Panc1 (cell line): Measurements from ENCODE around the gene ETV4. TPM values are rescaled to one million over a fixed set of nuclear protein-coding genes. Genes with fewer than 3 reads are reported as not detected.

Experiments used
- ATAC-seq: fragments of 200-7000 bp; cut with Tn5 transposase; 2 replicates; pipeline ENCODE4 v1.9.1; 2020; ENCODE audit warnings: mild to moderate bottlenecking, moderate library complexity
- BruUV-seq: library from RNA; stranded (reverse); fragments of 400-500 nt; replicated peaks from 2 replicates; lab custom pipeline; 2021; lab: Mats Ljungman, UMichigan
- CTCF ChIA-PET: fragments of 300-600 bp; sonication (Branson Sonifier 250); formaldehyde crosslinking; loops from one replicate; lab custom pipeline; 2022; ENCODE audit warnings: antibody characterized with exemption; lab: Charles Lee
- POLR2A ChIA-PET: fragments of 300-600 bp; sonication (Branson Sonifier 250); formaldehyde crosslinking; loops from one replicate; lab custom pipeline; 2022; ENCODE audit warnings: antibody characterized with exemption; lab: Charles Lee
- DNase-seq: peaks from one replicate; pipeline ENCODE4 v3.0.0-alpha.2; 2010; ENCODE audit warnings: low read depth, low spot score
- H3K27ac ChIP-seq: 2 replicates; pipeline ENCODE4 v1.5.1; 2011; ENCODE audit warnings: mild to moderate bottlenecking, low read length, inconsistent platforms
- H3K27me3 ChIP-seq: fragments of 200-500 bp; sonication (Bioruptor generic); 2 replicates; pipeline ENCODE4 v1.6.0; 2014; ENCODE audit warnings: low read length, inconsistent platforms; ENCODE audit not compliant: control insufficient read depth, insufficient read depth
- H3K36me3 ChIP-seq: fragments of 200-500 bp; sonication (Bioruptor generic); 2 replicates; pipeline ENCODE4 v1.5.1; 2014; ENCODE audit warnings: inconsistent platforms, mild to moderate bottlenecking, low read length, moderate library complexity; ENCODE audit not compliant: control insufficient read depth, insufficient read depth
- H3K4me1 ChIP-seq: 2 replicates; pipeline ENCODE4 v1.5.1; 2011; ENCODE audit warnings: inconsistent platforms, mild to moderate bottlenecking, low read length, moderate library complexity; ENCODE audit not compliant: control insufficient read depth, insufficient read depth
- H3K4me3 ChIP-seq, 2 experiments: 2 replicates each; pipeline ENCODE4 v1.5.1; 2011 to 2012; ENCODE audit warnings: low read depth in 2 of 2, low read length in 2 of 2, mild to moderate bottlenecking in 2 of 2, inconsistent platforms in 1 of 2, moderate library complexity in 1 of 2
- H3K9me3 ChIP-seq: fragments of 200-500 bp; sonication (Bioruptor generic); 2 replicates; pipeline ENCODE4 v1.5.1; 2014; ENCODE audit warnings: low read depth, mild to moderate bottlenecking, inconsistent platforms, low read length, moderate library complexity; ENCODE audit not compliant: control insufficient read depth, insufficient read depth
- POLR2AphosphoS5 ChIP-seq: IDR thresholded peaks from 2 replicates; pipeline ENCODE4 v1.6.1; 2012; ENCODE audit warnings: mild to moderate bottlenecking, low read depth, low read length, moderate library complexity
- SIN3A ChIP-seq: IDR thresholded peaks from 2 replicates; pipeline ENCODE4 v1.6.1; 2012; ENCODE audit warnings: low read depth, mild to moderate bottlenecking, low read length, moderate library complexity, borderline replicate concordance; ENCODE audit not compliant: insufficient read depth
- TCF7L2 ChIP-seq: IDR thresholded peaks from 2 replicates; pipeline ENCODE4 v1.6.1; 2011; ENCODE audit warnings: mild to moderate bottlenecking, low read depth, low read length, inconsistent platforms
- in situ Hi-C: cut with HindIII; loops from 2 replicates; pipeline ENCODE4 v1.10.0; 2016; ENCODE audit warnings: low sequenced_read_pairs, low pct_unique_long_range_greater_than_20kb
- intact Hi-C: fragments of 100-400 bp; cut with micrococcal nuclease; formaldehyde crosslinking; loops from one replicate; pipeline ENCODE4 v1.10.0; 2022; ENCODE audit not compliant: unreplicated experiment
- total RNA-seq: library from RNA; stranded (reverse); gene quantifications from one replicate; pipeline ENCODE4 v1.2.1, GENCODE V29; 2021; ENCODE audit not compliant: unreplicated experiment
- TF ChIP-seq, protein P1 (sequence below), 2 experiments: IDR thresholded peaks; 2 replicates each; pipeline ENCODE4 v1.6.1; 2011 to 2012; ENCODE audit warnings: low read depth in 2 of 2, control low read depth in 1 of 2, low read length in 1 of 2, mild to moderate bottlenecking in 1 of 2, moderate library complexity in 1 of 2; ENCODE audit not compliant: insufficient read depth in 1 of 2
- TF ChIP-seq, protein P2 (sequence below): fragments of 450-650 bp; IDR thresholded peaks from 2 replicates; pipeline ENCODE4 v1.5.1; 2017; ENCODE audit warnings: mild to moderate bottlenecking

ETV4 gene
- total RNA-seq, 1 experiment from 2014 or later, result 8.3 TPM

DNA sequence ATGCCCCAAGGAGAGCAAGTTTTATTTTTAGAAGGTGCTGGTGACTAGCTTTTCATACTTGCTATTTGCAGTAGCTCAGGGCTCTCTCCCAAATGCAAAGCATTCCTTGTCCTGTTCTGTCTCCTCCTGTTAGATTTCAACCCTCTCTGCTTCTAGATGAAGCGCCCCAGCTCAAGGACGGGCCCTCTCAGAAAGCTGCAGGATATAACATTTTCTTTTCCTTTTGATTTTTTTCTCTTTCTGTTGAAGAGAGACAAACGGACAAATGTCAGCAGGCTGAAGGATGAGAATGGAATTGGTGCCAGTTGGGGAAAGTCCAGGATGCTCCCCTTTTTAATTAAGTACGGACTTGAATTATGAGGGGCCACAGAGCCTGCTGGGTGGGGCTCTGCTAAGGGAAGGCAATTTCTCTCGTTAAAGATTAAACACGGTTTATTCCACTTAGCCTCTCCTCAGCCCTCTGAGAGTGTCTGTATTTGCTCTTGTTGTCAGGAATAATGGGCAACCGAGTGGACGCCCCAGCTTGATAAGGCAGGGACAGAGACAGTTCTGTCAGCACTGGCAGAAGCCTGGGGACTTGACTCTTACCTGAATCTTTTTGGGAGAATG is 6.2 kb upstream of the ETV4 start:
- intact Hi-C loops, result no loop called here
- CTCF ChIA-PET, result interaction anchor here (0.6 kb wide), 1 partner anchor 157 kb away, joined by 5 read pairs; no protein-coding TSS in a partner anchor

DNA sequence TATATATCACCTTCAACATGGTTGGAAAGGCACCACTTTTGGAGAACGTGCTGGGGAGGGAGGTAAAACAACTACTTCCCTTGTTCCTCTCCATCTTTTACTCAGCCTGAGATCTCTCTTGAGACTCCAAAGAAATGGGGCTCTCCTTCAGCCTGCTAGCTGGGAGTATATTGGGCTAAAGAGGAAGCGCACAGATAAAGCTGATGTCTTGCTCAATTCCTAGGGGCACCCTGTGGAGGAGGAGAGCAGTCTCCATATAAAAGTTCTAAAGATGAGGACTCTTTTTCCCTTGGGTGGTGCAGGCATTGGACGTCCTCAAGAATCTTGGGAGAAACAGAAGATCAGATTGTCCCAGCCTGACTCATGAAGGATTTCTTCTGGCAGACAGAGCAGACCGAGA is 4.6 kb upstream of the ETV4 start:
- no TSS peak for BruUV-seq
- no peak for ATAC-seq
- Histone ChIP-seq H3K4me1 (0 out of 2 replicates have a peak, but pooled peaks cover 3% of the 10 kb centered on the region), H3K9me3 (no peaks in the 10 kb centered on the region), H3K27me3 (no peaks in the 10 kb centered on the region), H3K4me3 (no peak overlapping the region), H3K27ac (no peak overlapping the region), H3K36me3 (no peaks in the 10 kb centered on the region)
- in situ Hi-C loops, result no loop called here
- CTCF ChIA-PET, result no interaction called here
- intact Hi-C loops, result no loop called here
- POLR2A ChIA-PET, result no interaction called here
- TF ChIP-seq SIN3A (no peak), POLR2AphosphoS5 (no peak), TCF7L2 (no peak)
- TF ChIP-seq, protein P1, sequence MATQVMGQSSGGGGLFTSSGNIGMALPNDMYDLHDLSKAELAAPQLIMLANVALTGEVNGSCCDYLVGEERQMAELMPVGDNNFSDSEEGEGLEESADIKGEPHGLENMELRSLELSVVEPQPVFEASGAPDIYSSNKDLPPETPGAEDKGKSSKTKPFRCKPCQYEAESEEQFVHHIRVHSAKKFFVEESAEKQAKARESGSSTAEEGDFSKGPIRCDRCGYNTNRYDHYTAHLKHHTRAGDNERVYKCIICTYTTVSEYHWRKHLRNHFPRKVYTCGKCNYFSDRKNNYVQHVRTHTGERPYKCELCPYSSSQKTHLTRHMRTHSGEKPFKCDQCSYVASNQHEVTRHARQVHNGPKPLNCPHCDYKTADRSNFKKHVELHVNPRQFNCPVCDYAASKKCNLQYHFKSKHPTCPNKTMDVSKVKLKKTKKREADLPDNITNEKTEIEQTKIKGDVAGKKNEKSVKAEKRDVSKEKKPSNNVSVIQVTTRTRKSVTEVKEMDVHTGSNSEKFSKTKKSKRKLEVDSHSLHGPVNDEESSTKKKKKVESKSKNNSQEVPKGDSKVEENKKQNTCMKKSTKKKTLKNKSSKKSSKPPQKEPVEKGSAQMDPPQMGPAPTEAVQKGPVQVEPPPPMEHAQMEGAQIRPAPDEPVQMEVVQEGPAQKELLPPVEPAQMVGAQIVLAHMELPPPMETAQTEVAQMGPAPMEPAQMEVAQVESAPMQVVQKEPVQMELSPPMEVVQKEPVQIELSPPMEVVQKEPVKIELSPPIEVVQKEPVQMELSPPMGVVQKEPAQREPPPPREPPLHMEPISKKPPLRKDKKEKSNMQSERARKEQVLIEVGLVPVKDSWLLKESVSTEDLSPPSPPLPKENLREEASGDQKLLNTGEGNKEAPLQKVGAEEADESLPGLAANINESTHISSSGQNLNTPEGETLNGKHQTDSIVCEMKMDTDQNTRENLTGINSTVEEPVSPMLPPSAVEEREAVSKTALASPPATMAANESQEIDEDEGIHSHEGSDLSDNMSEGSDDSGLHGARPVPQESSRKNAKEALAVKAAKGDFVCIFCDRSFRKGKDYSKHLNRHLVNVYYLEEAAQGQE (IDR thresholded peaks at IDR 0.05; ENCODE audit: insufficient read depth in 1 of 2, low read depth in 2 of 2, low read length in 1 of 2), result no peak
- TF ChIP-seq, protein P2, sequence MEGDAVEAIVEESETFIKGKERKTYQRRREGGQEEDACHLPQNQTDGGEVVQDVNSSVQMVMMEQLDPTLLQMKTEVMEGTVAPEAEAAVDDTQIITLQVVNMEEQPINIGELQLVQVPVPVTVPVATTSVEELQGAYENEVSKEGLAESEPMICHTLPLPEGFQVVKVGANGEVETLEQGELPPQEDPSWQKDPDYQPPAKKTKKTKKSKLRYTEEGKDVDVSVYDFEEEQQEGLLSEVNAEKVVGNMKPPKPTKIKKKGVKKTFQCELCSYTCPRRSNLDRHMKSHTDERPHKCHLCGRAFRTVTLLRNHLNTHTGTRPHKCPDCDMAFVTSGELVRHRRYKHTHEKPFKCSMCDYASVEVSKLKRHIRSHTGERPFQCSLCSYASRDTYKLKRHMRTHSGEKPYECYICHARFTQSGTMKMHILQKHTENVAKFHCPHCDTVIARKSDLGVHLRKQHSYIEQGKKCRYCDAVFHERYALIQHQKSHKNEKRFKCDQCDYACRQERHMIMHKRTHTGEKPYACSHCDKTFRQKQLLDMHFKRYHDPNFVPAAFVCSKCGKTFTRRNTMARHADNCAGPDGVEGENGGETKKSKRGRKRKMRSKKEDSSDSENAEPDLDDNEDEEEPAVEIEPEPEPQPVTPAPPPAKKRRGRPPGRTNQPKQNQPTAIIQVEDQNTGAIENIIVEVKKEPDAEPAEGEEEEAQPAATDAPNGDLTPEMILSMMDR, result no peak
- DNase-seq, result no peak

More for the DNA sequence above, 6.2 kb upstream of the ETV4 start:
- no TSS peak for BruUV-seq
- in situ Hi-C loops, result no loop called here
- no peak for DNase-seq
- ATAC-seq, result no peak
- Histone ChIP-seq H3K27me3 (no peaks in the 10 kb centered on the region), H3K4me3 (no peak overlapping the region), H3K36me3 (no peaks in the 10 kb centered on the region), H3K27ac (no peak overlapping the region), H3K9me3 (no peaks in the 10 kb centered on the region), H3K4me1 (no peaks in the 10 kb centered on the region)
- TF ChIP-seq, protein P1 (IDR thresholded peaks at IDR 0.05; ENCODE audit: insufficient read depth in 1 of 2, low read depth in 2 of 2, low read length in 1 of 2), result no peak
- TF ChIP-seq, protein P2, result no peak
- no peak for TF ChIP-seq SIN3A
- POLR2A ChIA-PET, result interaction anchor here (0.6 kb wide), 1 partner anchor 15 kb away, joined by 8 read pairs; no protein-coding TSS in a partner anchor
